GM12891 (cell line): ENCODE data around the gene UBE3B.

ENCODE experiments used
- POLR2A ChIP-seq: IDR thresholded peaks from 2 replicates; pipeline ENCODE4 v1.6.1; 2011; ENCODE audit warnings: low read depth, low read length, control low read depth
- POLR2AphosphoS5 ChIP-seq: IDR thresholded peaks from 2 replicates; pipeline ENCODE4 v1.6.1; 2011; ENCODE audit warnings: low read depth, low read length, control low read depth
- SPI1 ChIP-seq: IDR thresholded peaks from 2 replicates; pipeline ENCODE4 v1.6.1; 2011; ENCODE audit warnings: low read depth, low read length, control low read depth
- TAF1 ChIP-seq: IDR thresholded peaks from 2 replicates; pipeline ENCODE4 v1.6.1; 2011; ENCODE audit warnings: low read depth, low read length, control low read depth

- no peak for TF ChIP-seq TAF1
- no peak for TF ChIP-seq POLR2AphosphoS5
- no peak for TF ChIP-seq POLR2A
- TF ChIP-seq SPI1 = no peak
These were observed 505 bp downstream of the UBE3B start for GRCh38 chr12:109477963-109478315.
